HG03558 (cell line): ENCODE data around the gene CLEC14A.

Experiments
- ATAC-seq: cut with Tn5 transposase; IDR thresholded peaks from one replicate; pipeline ENCODE4 v1.9.1; 2021; ENCODE audit warnings: moderate number of reproducible peaks; ENCODE audit not compliant: unreplicated experiment; ENCODE audit errors: extremely low read depth

Gene CLEC14A

GRCh38 chr14:38255673-38256532 is at the start of gene CLEC14A:
Gene CLEC14A (minus strand): TSS chr14:38256093. CDS start chr14:38256022, 71 bp downstream.
- ATAC-seq: no peak

DNA sequence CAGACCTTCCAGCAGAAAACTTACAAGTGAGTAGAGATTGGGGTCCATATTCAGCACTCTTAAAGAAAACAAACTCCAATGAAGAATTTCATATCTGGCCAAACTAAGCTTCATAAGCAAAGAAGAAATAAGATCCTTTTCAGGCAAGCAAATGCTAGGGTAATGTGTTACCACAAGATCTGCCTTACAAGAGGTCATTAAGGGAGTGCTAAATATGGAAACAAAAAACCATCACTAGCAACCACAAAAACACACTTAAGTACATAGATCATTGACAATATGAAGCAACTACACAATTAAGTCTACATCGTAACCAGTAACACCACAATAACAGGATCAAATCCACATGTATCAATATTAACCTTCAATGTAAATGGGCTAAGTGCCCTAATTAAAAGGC is 47.1 kb upstream of the CLEC14A start:
- no peak for ATAC-seq

GRCh38 chr14:38302034-38302433 is 46.1 kb upstream of the CLEC14A start:
- ATAC-seq: no peak

GRCh38 chr14:38297681-38298080 is 41.8 kb upstream of the CLEC14A start:
- no peak for ATAC-seq

- no peak for ATAC-seq
Measured at GRCh38 chr14:38291681-38292467, 36.0 kb upstream of the CLEC14A start.

DNA sequence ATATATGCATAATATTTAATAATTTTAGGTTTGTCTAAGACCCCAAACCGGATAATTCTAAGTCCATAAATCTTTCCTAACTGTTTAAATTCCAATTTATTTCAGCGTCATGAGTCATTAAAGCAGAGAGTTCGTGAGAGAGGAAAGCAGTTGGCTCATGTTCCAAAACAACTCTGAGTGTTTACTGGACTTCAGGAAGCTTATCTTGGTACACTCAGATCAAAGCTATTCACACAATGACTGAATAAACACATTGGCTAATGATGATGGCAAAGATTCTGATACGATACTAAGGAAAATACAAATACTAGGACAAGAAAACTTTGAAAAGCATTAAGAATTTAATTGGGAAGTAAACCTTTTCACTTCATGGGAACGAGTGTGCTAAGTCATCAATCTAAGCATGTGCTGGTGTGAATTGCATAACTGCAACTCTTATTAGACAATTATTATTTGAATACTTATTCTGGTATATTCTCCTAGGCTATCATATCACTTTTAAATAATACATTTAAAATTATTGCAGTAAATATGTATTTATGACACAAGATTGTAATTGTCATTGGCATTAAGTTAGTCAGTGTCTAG is 34.8 kb upstream of the CLEC14A start:
- no peak for ATAC-seq

DNA sequence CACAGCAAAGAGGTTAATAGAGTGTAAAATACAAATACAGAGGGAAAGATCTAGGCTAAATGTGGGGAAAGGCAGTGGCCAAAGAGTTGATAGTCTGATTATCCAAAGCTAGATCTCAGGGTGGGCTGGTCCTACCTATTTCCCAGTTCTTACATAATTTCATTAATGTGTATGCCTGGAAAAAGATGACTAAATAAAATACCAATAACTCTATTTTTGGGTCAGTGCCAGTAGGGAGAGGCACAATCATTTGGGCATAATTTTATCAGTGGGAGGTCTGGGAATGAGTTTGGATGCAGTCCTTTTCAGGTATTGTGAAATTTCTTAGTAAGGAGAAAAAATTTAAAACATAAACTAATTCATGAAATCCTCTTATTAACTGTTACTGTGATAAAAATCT is 30.6 kb upstream of the CLEC14A start:
- no peak for ATAC-seq

DNA sequence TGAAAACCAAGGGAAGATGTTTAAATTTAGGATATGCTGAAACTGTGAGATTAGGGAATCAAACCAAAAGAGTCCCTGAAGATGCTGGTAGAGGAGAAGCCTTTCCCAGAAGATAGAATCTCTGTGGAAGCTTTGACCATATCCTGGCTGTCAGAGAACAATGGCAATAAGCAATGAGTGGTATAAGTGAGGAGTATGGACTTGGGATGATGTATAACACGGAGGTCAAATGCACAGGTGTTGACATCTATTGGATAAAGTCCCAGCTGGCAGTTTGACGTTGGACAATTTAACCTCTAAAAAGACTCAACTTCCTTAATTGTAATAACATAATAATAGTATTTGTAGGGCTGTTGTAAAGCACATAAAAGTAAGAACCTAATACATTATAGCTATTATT is 30.1 kb upstream of the CLEC14A start:
- ATAC-seq: no peak

DNA sequence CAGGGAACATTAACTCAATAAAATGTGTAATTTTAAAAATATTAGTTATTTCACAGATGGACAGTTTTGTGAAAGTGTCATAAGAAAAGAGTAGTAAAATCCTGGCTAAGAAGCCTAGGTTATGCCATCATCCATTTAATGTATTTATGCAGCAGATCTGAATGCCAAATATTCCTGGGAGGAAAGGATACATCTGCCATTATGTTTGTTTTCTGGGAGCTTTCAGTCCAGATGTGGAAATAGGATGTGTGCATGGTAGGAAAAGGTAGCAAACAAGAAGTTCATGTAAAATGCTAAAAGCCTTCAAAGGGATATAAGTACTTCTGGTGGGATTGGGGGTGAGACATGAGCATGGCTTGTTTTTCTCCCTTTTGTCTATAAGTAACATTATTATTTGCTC is 27.0 kb upstream of the CLEC14A start:
- ATAC-seq: no peak

DNA sequence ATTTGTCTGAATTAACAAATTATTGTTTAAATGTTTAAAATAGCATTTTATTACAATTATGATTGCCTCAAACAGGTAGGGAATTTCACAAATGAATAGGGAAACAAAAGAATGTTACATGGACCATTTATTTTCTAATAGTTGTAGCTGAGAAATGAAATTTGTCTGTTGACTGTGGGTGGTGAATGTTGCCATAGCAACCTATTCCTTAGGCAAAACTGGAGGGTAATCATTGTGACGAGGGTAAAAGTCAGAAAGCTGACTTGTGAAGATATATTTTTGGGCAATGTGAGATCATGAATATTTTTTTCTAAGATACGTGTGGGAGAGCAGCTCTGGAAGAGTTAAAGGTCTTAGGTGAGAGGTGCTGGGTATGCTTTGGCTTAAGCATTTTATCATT is 24.2 kb upstream of the CLEC14A start:
- ATAC-seq: no peak

DNA sequence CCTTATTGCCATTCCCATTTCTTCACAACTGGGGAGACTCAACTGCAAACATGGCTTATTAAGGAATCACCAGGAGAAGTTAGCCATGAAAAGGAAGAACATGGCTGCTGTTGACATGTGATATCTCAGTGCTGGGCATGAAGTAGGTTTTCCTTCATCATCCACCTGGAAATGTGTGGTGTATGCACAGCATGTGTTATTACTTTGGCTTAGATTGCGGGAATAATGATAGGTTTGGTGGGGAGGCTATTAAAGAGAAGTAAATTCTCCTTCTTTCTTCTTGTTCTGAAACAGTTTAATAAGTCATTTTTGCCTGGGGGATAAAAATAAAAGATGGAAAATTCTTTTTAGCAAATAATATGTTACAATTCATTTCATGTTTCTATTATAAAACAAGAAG is 23.7 kb upstream of the CLEC14A start:
- no peak for ATAC-seq

DNA sequence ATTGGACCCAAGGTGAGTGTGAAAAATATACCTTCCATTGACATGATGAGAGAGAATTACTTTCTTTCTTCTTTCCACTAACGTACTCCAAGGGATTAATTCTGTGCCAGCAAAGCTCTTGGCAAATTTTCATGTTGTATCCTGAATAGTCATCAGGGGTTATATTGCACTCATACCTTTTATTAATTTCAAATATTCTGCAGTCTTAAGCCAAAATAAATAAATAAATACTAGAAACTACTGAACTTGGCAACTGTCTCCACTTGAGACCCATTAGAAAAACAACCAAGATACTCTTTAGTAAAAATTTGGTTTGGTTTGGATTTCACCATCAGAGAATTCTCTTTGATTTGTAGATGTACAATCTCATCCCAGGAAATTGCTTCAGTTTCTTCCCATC is 22.1 kb upstream of the CLEC14A start:
- no peak for ATAC-seq

GRCh38 chr14:38262844-38263243 is 7.0 kb upstream of the CLEC14A start:
- ATAC-seq: no peak

GRCh38 chr14:38261620-38262019 is 5.7 kb upstream of the CLEC14A start:
- ATAC-seq: no peak

- ATAC-seq: no peak
Measured at GRCh38 chr14:38257507-38257906, 1.6 kb upstream of the CLEC14A start.

DNA sequence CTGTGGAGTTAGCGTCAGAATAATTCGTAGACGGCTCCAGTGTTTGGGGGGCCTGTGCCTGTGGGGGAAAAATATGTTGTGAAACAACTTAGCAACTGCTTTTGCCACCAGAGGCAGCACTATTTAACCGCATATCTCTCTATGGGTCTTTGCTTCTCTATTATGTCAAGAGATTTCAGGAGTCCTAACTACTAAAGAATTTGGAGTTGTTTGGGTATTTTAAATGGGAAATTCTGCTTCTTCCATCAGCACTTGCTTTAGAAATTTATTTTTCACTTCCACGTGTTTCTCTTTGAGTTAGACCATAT is 594 bp upstream of the CLEC14A start:
- ATAC-seq: no peak

DNA sequence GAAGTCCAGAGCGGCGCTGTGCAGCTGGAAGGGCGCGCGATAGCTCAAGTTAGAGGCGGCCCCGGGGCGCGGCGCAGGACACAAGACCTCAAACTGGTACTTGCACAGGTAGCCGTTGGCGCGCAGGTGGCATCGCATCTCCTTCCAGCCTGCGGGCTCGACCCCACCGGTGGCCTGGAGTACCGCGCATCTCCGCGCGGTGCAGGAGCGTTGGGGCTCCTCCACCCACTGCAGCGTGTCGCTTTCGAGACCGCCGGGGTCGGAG is 553 bp downstream of the CLEC14A start:
- no peak for ATAC-seq

DNA sequence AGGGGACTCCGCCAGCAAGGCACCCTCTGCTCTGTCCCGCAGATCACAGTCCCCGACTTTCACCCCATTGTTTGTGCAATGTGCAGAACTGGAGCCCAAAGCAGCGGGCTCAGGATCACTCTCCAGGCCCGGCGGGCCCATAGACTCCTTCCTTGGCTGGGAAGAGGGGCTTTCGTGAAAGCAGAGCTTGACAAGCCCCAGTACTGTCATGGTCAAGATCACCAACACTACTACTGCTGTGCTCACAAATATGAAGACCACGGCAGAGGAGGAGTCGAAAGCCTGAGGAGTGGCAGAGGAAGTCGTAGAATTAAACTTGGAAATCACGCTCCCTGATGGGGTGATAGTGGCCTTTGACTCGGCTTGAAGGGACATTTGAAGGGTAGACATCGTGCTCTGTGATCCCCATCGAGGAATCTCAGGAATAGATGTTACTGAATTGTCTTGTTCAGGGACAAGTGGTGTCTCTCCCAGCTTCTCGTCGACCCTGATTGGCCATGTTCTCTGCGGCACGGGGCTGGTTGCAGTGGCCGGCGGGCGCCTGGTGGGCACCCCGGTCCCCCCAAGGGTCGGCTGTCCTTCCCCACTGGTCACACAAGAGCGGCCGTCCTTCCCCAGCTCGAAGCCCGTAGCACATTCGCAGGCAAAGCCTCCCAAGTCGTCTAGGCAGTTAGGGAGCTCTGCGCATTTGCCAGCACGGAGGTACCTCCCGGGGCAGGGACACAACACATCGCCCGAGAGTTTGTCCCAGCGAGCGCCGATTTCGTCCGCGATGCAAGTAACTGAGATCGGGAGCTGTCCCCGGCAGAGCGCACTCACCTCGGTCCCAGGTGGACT is 1.1 kb downstream of the CLEC14A start:
- no peak for ATAC-seq

GRCh38 chr14:38253676-38254075 is 2.2 kb downstream of the CLEC14A start:
- ATAC-seq: no peak

DNA sequence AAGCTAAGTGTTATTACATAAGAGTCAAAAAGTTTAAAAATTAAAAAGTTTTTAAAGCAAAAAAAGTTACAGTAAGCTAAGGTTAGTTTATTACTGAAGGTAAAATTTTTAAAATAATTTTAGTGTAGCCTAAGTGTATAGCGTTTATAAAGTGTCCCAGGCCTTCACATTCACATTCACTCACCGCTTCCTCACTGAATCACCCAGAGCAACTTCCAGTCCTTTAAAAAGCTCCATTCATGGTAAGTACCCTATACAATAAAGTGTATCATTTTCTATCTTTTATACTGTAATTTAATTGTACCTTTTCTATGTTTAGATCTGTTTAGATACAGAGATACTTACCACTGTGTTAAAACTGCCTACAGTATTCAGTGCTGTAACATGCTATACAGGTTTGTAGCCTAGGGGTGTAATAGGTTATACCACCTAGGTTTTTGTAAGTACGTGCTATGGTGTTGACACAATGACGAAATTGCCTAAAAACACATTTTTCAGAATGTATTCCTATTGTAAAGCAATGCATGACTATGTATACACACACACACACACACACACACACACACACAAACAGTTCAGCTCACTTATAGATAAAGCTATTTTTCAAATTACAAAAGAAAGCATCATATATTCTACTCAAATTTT is 3.7 kb downstream of the CLEC14A start:
- no peak for ATAC-seq
